B cell (primary cell): ENCODE measurements around the gene HOMER2.

Experiments used
- CTCF ChIP-seq: fragments of 200-600 bp; IDR thresholded peaks from one replicate; pipeline ENCODE4 v1.8.0; 2022; ENCODE audit warnings: antibody characterized with exemption, mild to moderate bottlenecking
- EZH2 ChIP-seq: IDR thresholded peaks from 2 replicates; pipeline ENCODE4 v1.6.1; 2012; ENCODE audit warnings: borderline replicate concordance, low read depth, mild to moderate bottlenecking, moderate library complexity, low read length; ENCODE audit not compliant: insufficient read depth, poor library complexity, severe bottlenecking

DNA sequence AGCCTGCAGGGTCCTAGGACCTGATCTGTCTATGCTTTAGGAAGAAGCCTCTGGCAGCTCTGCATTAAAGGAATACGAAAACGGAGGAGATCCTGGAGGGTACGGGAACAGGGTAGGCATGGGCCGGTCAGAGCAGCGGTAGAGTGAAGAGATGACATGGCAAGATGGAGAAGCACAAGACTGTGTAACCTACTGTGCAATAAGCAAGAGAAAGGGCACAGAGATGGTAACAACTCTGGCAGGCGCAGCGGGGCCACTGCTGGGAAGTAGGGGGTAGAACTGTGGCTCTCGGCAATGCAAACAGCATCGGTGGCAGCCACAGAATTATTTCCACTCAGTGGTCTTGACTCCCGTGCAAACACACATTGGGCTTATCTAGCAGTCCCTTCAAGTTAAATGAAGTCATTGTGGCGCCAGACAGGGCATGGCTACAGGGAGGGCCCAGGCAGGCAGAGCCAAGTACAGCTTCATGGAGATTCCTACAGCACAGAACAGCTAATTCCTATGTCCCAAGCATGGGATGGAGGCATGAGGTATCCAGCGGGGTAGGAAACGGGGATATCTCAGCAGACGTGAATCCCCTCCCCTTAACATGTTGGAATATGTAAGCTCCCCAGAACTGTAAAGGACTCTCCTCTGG lies 114.3 kb downstream of the HOMER2 start:
- no peak for TF ChIP-seq CTCF
- no peak for TF ChIP-seq EZH2
